IMR-90 (cell line): ENCODE results near the gene KCTD16. TPM values are rescaled to one million over a fixed set of nuclear protein-coding genes. Genes with fewer than 3 reads are reported as not detected.

Experiments
- ATAC-seq: fragments of 200-7000 bp; cut with Tn5 transposase; 2 replicates; pipeline ENCODE4 v1.9.1; 2020; ENCODE audit warnings: low read depth, mild to moderate bottlenecking, moderate library complexity
- BruUV-seq: library from RNA; stranded (reverse); fragments of 400-500 nt; replicated peaks from 2 replicates; lab custom pipeline; 2021; lab: Mats Ljungman, UMichigan
- CTCF ChIA-PET: fragments of 300-600 bp; formaldehyde crosslinking; extraction: SDS; loops from one replicate; lab custom pipeline; 2021; ENCODE audit warnings: antibody characterized with exemption; lab: Yijun Ruan, JAX
- POLR2A ChIA-PET: fragments of 300-600 bp; sonication (Branson Sonifier 250); formaldehyde crosslinking; loops from one replicate; lab custom pipeline; 2022; ENCODE audit warnings: antibody characterized with exemption; ENCODE audit not compliant: unreplicated experiment; lab: Charles Lee
- DNase-seq: peaks from one replicate; pipeline ENCODE4 v3.0.0; 2013
- H2AFZ ChIP-seq: replicated peaks from 2 replicates; pipeline ENCODE3; 2013; ENCODE audit warnings: low read length, mild to moderate bottlenecking; ENCODE audit not compliant: poor library complexity
- H2AK5ac ChIP-seq: 2 replicates; pipeline ENCODE4 v1.6.1; 2013; ENCODE audit warnings: low read depth, low read length, inconsistent platforms
- H2AK9ac ChIP-seq: replicated peaks from 2 replicates; pipeline ENCODE3; 2013; ENCODE audit warnings: mild to moderate bottlenecking, low read depth, low read length, moderate library complexity; ENCODE audit not compliant: poor library complexity
- H2BK120ac ChIP-seq: 2 replicates; pipeline ENCODE4 v1.6.1; 2013; ENCODE audit warnings: low read depth, low read length, inconsistent platforms
- H2BK15ac ChIP-seq: 3 replicates; pipeline ENCODE4 v1.6.1; 2013; ENCODE audit warnings: low read depth, low read length, inconsistent platforms
- H2BK20ac ChIP-seq: 2 replicates; pipeline ENCODE4 v1.6.1; 2013; ENCODE audit warnings: low read depth, mild to moderate bottlenecking, inconsistent platforms, low read length, moderate library complexity
- H2BK5ac ChIP-seq: 2 replicates; pipeline ENCODE4 v1.6.1; 2013; ENCODE audit warnings: mild to moderate bottlenecking, low read depth, low read length, inconsistent platforms; ENCODE audit not compliant: poor library complexity, severe bottlenecking
- H3K14ac ChIP-seq: replicated peaks from 2 replicates; pipeline ENCODE4 v1.6.1; 2013; ENCODE audit warnings: low read depth, low read length, inconsistent platforms
- H3K18ac ChIP-seq: 2 replicates; pipeline ENCODE4 v1.6.1; 2013; ENCODE audit warnings: low read depth, low read length, control low read depth
- H3K23ac ChIP-seq: 2 replicates; pipeline ENCODE4 v1.6.1; 2013; ENCODE audit warnings: low read depth, low read length, inconsistent platforms
- H3K27ac ChIP-seq: 2 replicates; pipeline ENCODE4 v1.5.1; 2013; ENCODE audit warnings: mild to moderate bottlenecking, control low read depth, low read length; ENCODE audit not compliant: insufficient read depth
- H3K27me3 ChIP-seq: 2 replicates; pipeline ENCODE4 v1.6.1; 2013; ENCODE audit warnings: low read length; ENCODE audit not compliant: control insufficient read depth, insufficient read depth
- H3K36me3 ChIP-seq: 2 replicates; pipeline ENCODE4 v1.6.1; 2013; ENCODE audit warnings: low read length, mixed read lengths; ENCODE audit not compliant: control insufficient read depth, insufficient read depth
- H3K4ac ChIP-seq: 2 replicates; pipeline ENCODE4 v1.6.1; 2013; ENCODE audit warnings: low read depth, low read length, inconsistent platforms
- H3K4me1 ChIP-seq: 2 replicates; pipeline ENCODE4 v1.6.1; 2013; ENCODE audit warnings: low read length, mixed read lengths; ENCODE audit not compliant: control insufficient read depth, insufficient read depth
- H3K4me2 ChIP-seq: 2 replicates; pipeline ENCODE4 v1.6.1; 2013; ENCODE audit warnings: low read depth, mild to moderate bottlenecking, control low read depth, low read length, moderate library complexity
- H3K4me3 ChIP-seq: 2 replicates; pipeline ENCODE4 v1.5.1; 2013; ENCODE audit warnings: low read depth, mild to moderate bottlenecking, control low read depth, low read length, moderate library complexity; ENCODE audit not compliant: insufficient read depth
- H3K56ac ChIP-seq: 2 replicates; pipeline ENCODE4 v1.6.1; 2013; ENCODE audit warnings: low read length, inconsistent platforms; ENCODE audit not compliant: insufficient read depth; ENCODE audit errors: extremely low read depth
- H3K79me1 ChIP-seq, 2 experiments: 2 replicates each; pipeline ENCODE4 v1.6.1; 2013; ENCODE audit warnings: low read length in 2 of 2, inconsistent platforms in 1 of 2, low read depth in 1 of 2
- H3K9ac ChIP-seq: 2 replicates; pipeline ENCODE4 v1.6.1; 2013; ENCODE audit warnings: low read depth, low read length, control low read depth
- H3K9me1 ChIP-seq: 2 replicates; pipeline ENCODE4 v1.6.1; 2013; ENCODE audit warnings: low read length, inconsistent platforms; ENCODE audit not compliant: insufficient read depth
- H3K9me3 ChIP-seq: 2 replicates; pipeline ENCODE4 v1.6.1; 2013; ENCODE audit warnings: low read length; ENCODE audit not compliant: control insufficient read depth, insufficient read depth
- H4K20me1 ChIP-seq: 2 replicates; pipeline ENCODE4 v1.6.1; 2013; ENCODE audit warnings: low read length, inconsistent platforms; ENCODE audit not compliant: insufficient read depth
- H4K5ac ChIP-seq: 2 replicates; pipeline ENCODE4 v1.6.1; 2013; ENCODE audit warnings: mild to moderate bottlenecking, low read depth, low read length, control low read depth
- H4K8ac ChIP-seq, 2 experiments: 2 replicates each; pipeline ENCODE4 v1.6.1; 2013; ENCODE audit warnings: low read depth in 2 of 2, low read length in 2 of 2, control low read depth in 1 of 2, inconsistent platforms in 1 of 2
- H4K91ac ChIP-seq: 2 replicates; pipeline ENCODE4 v1.6.1; 2013; ENCODE audit warnings: low read depth, low read length, inconsistent platforms; ENCODE audit not compliant: insufficient read depth
- BHLHE40 ChIP-seq: fragments of 150-350 bp; IDR thresholded peaks from 2 replicates; pipeline ENCODE4 v1.6.1; 2016; ENCODE audit warnings: mild to moderate bottlenecking, low read depth, low read length
- CEBPB ChIP-seq: IDR thresholded peaks from 2 replicates; pipeline ENCODE4 v1.6.1; 2012; ENCODE audit warnings: low read depth, low read length, improper control_type of control experiment
- CTCF ChIP-seq: conservative IDR thresholded peaks from 2 replicates; pipeline ENCODE4 v1.5.1; 2012; ENCODE audit warnings: mild to moderate bottlenecking, low read depth, low read length, improper control_type of control experiment
- ELK1 ChIP-seq: fragments of 150-350 bp; IDR thresholded peaks from 2 replicates; pipeline ENCODE4 v1.6.1; 2016; ENCODE audit warnings: low read depth, mild to moderate bottlenecking, low read length, moderate library complexity, borderline replicate concordance
- FOS ChIP-seq: fragments of 150-350 bp; IDR thresholded peaks from 2 replicates; pipeline ENCODE4 v1.6.1; 2016; ENCODE audit warnings: low read depth, low read length
- MAFK ChIP-seq: IDR thresholded peaks from 2 replicates; pipeline ENCODE4 v1.6.1; 2012; ENCODE audit warnings: low read depth, low read length, improper control_type of control experiment
- MAZ ChIP-seq: IDR thresholded peaks from 2 replicates; pipeline ENCODE4 v1.6.1; 2012; ENCODE audit warnings: low read depth, mild to moderate bottlenecking, low read length, improper control_type of control experiment, moderate library complexity, borderline replicate concordance
- MXI1 ChIP-seq: IDR thresholded peaks from 2 replicates; pipeline ENCODE4 v1.6.1; 2012; ENCODE audit warnings: low read depth, mild to moderate bottlenecking, low read length, moderate library complexity, borderline replicate concordance
- NFE2L2 ChIP-seq: fragments of 150-350 bp; IDR thresholded peaks from 2 replicates; pipeline ENCODE4 v1.6.1; 2016; ENCODE audit warnings: low read depth, mild to moderate bottlenecking, low read length
- POLR2A ChIP-seq: IDR thresholded peaks from 2 replicates; pipeline ENCODE4 v1.6.1; 2012; ENCODE audit warnings: mild to moderate bottlenecking, low read depth, low read length
- RAD21 ChIP-seq: IDR thresholded peaks from 2 replicates; pipeline ENCODE4 v1.6.1; 2012; ENCODE audit warnings: low read length, improper control_type of control experiment
- RCOR1 ChIP-seq: IDR thresholded peaks from 2 replicates; pipeline ENCODE4 v1.6.1; 2012; ENCODE audit warnings: mild to moderate bottlenecking, low read length, improper control_type of control experiment; ENCODE audit not compliant: insufficient replicate concordance
- RFX5 ChIP-seq: IDR thresholded peaks from 2 replicates; pipeline ENCODE4 v1.8.0; 2012; ENCODE audit warnings: low read depth, mild to moderate bottlenecking, low read length, moderate library complexity
- SMC3 ChIP-seq: fragments of 150-350 bp; IDR thresholded peaks from 2 replicates; pipeline ENCODE4 v1.6.1; 2016; ENCODE audit warnings: low read depth, mild to moderate bottlenecking, antibody characterized with exemption, low read length, moderate library complexity
- WGBS, 2 experiments: methylation state at CpG; one replicate each; pipeline versions ENCODE4 v1.1.5 to v1.1.7; 2013; ENCODE audit warnings: missing lambda C conversion rate in 2 of 2; ENCODE audit not compliant: insufficient read length in 1 of 2; ENCODE audit errors: extremely low coverage in 2 of 2; 5-methylcytosine and 5-hydroxymethylcytosine counted together
- dilution Hi-C: fragments of 300-500 bp; cut with HindIII; formaldehyde crosslinking; loops from one replicate; pipeline ENCODE4 v1.14.3; 2018; ENCODE audit warnings: low sequenced_read_pairs; ENCODE audit not compliant: unreplicated experiment
- in situ Hi-C: fragments of 300-500 bp; cut with MboI; formaldehyde crosslinking; loops from 3 replicates; pipeline ENCODE4 v1.14.3; 2019; ENCODE audit warnings: low sequenced_read_pairs, inconsistent platforms, mixed read lengths
- intact Hi-C: fragments of 100-400 bp; cut with micrococcal nuclease; formaldehyde crosslinking; loops from 2 replicates; pipeline ENCODE4 v1.10.0; 2022
- polyA plus RNA-seq, 3 experiments: library from polyadenylated mRNA; depleted of rRNA; stranded (reverse); fragments of >200 nt; gene quantifications; 2 replicates each; pipeline ENCODE4 v1.2.3, GENCODE V29; 2012; ENCODE audit warnings: low replicate concordance in 1 of 3
- total RNA-seq: library from RNA; depleted of rRNA; stranded (reverse); fragments of >200 nt; gene quantifications from 2 replicates; pipeline ENCODE4 v1.2.3, GENCODE V29; 2012

Gene KCTD16
- total and polyA plus RNA-seq, 2 of the 4 experiments (the other 2 are of a cell fraction) = 0.43 to 1.1 TPM

- no peaks in the 10 kb centered on the region for H4K20me1 ChIP-seq
- no peak overlapping the region for H2AFZ ChIP-seq
- H3K9ac ChIP-seq = no peak overlapping the region
- in situ Hi-C loops = no loop called here
- H3K4me1 ChIP-seq = no peaks in the 10 kb centered on the region
- DNase-seq (no peak), ATAC-seq (no peak)
- dilution Hi-C loops = no loop called here
- TF ChIP-seq FOS (no peak), MAFK (no peak), MXI1 (no peak), CEBPB (no peak), POLR2A (no peak), CTCF (no peak), NFE2L2 (no peak), RCOR1 (no peak), RAD21 (no peak), BHLHE40 (no peak), RFX5 (no peak), SMC3 (no peak), MAZ (no peak), ELK1 (no peak)
- H3K27ac ChIP-seq = no peak overlapping the region
- POLR2A ChIA-PET = no interaction called here
- H3K4me2 ChIP-seq = no peak overlapping the region
- H2BK120ac ChIP-seq = no peak overlapping the region
- no peak overlapping the region for H4K91ac ChIP-seq
- H3K56ac ChIP-seq = no peak overlapping the region
- no peak overlapping the region for H3K4ac ChIP-seq
- H2BK20ac ChIP-seq = no peak overlapping the region
- no peak overlapping the region for H3K18ac ChIP-seq
- no TSS peak for BruUV-seq
- WGBS, 2 experiments = no CpG with 5 or more reads among the region's 2 CpGs
- no peaks in the 10 kb centered on the region for H3K36me3 ChIP-seq
- CTCF ChIA-PET = interaction anchor here (1.0 to 1.4 kb wide), 2 partner anchors 9 to 24 kb away, joined by 3 read pairs; no protein-coding TSS in a partner anchor
- H3K4me3 ChIP-seq = no peak overlapping the region
- H3K27me3 ChIP-seq = no peaks in the 10 kb centered on the region
- H4K5ac ChIP-seq = no peak overlapping the region
- intact Hi-C loops = no loop called here
- no peak overlapping the region for H2AK5ac ChIP-seq
- no peak overlapping the region for H3K14ac ChIP-seq
- H2BK5ac ChIP-seq = no peak overlapping the region
- no peak overlapping the region for H3K23ac ChIP-seq
- no peak overlapping the region for H2AK9ac ChIP-seq
- H3K79me1 ChIP-seq = no peaks in the 10 kb centered on the region
- H3K9me3 ChIP-seq = no peaks in the 10 kb centered on the region
- H4K8ac ChIP-seq = no peak overlapping the region
- no peak overlapping the region for H2BK15ac ChIP-seq
- no peaks in the 10 kb centered on the region for H3K9me1 ChIP-seq
Observed at GRCh38 chr5:144284036-144284435, 113.4 kb downstream of the KCTD16 start.
